Measurements from ENCODE around the gene PTPRU. TPM values are rescaled to one million over a fixed set of nuclear protein-coding genes. Genes with fewer than 3 reads are reported as not detected.

PTPRU gene
- total RNA-seq, 1 experiment from 2014 or later = 41.4 TPM

- no peaks in the 10 kb centered on the region for H3K9me3 ChIP-seq
- POLR2A ChIA-PET = no interaction called here
- intact Hi-C loops (cut with micrococcal nuclease; ENCODE audit: unreplicated experiment) = loop anchor here (1.0 kb wide), 1 partner anchor 11 kb away; no protein-coding TSS in a partner anchor
- BruUV-seq (replicated peaks) = no TSS peak
- no peak for DNase-seq
- no peaks in the 10 kb centered on the region for H3K36me3 ChIP-seq (ENCODE audit: control insufficient read depth, insufficient read depth, low read length)
- H3K4me1 Mint-ChIP-seq (ENCODE audit: low read depth, unreplicated experiment) = no peaks in the 10 kb centered on the region
- CTCF ChIA-PET = no interaction called here
- H3K4me1 ChIP-seq = no peaks in the 10 kb centered on the region
- H3K4me3 Mint-ChIP-seq (ENCODE audit: unreplicated experiment) = no peak overlapping the region
- H3K4me3 ChIP-seq (ENCODE audit: low read depth, low read length) = no peak overlapping the region
- TF ChIP-seq CTCF (IDR thresholded peaks at IDR 0.05; ENCODE audit: insufficient read depth in 1 of 2, low read depth in 1 of 2, low read length in 1 of 2, severe bottlenecking in 1 of 2, unreplicated experiment in 1 of 2) = no peak
- no peaks in the 10 kb centered on the region for H3K36me3 Mint-ChIP-seq (ENCODE audit: insufficient read depth, unreplicated experiment)
- H3K27ac Mint-ChIP-seq (ENCODE audit: unreplicated experiment) = no peak overlapping the region
- peaks cover 10% of the 10 kb centered on the region for H3K27me3 Mint-ChIP-seq (ENCODE audit: insufficient read depth, unreplicated experiment)
- H3K27me3 ChIP-seq (replicated peaks; ENCODE audit: control insufficient read depth, insufficient read depth, low read length) = no peaks in the 10 kb centered on the region
- H3K9me3 Mint-ChIP-seq (ENCODE audit: unreplicated experiment) = no peaks in the 10 kb centered on the region
Measured at GRCh38 chr1:29356663-29357062, 120.3 kb downstream of the PTPRU start.

GRCh38 chr1:29357452-29357851 is 121.1 kb downstream of the PTPRU start:
- intact Hi-C loops (cut with micrococcal nuclease; ENCODE audit: unreplicated experiment) = no loop called here
- Mint-ChIP-seq H3K4me1 (ENCODE audit: low read depth, unreplicated experiment) (no peaks in the 10 kb centered on the region), H3K4me3 (ENCODE audit: unreplicated experiment) (no peak overlapping the region), H3K9me3 (ENCODE audit: unreplicated experiment) (no peaks in the 10 kb centered on the region), H3K36me3 (ENCODE audit: insufficient read depth, unreplicated experiment) (no peaks in the 10 kb centered on the region), H3K27me3 (ENCODE audit: insufficient read depth, unreplicated experiment) (peaks cover 10% of the 10 kb centered on the region), H3K27ac (ENCODE audit: unreplicated experiment) (no peak overlapping the region)
- Histone ChIP-seq H3K4me1 (no peaks in the 10 kb centered on the region), H3K9me3 (no peaks in the 10 kb centered on the region), H3K27me3 (replicated peaks; ENCODE audit: control insufficient read depth, insufficient read depth, low read length) (no peaks in the 10 kb centered on the region), H3K4me3 (ENCODE audit: low read depth, low read length) (no peak overlapping the region), H3K36me3 (ENCODE audit: control insufficient read depth, insufficient read depth, low read length) (no peaks in the 10 kb centered on the region)
- no peak for TF ChIP-seq CTCF (IDR thresholded peaks at IDR 0.05; ENCODE audit: insufficient read depth in 1 of 2, low read depth in 1 of 2, low read length in 1 of 2, severe bottlenecking in 1 of 2, unreplicated experiment in 1 of 2)
- POLR2A ChIA-PET = no interaction called here
- no TSS peak for BruUV-seq (replicated peaks)
- DNase-seq = no peak
- CTCF ChIA-PET = no interaction called here

- CTCF ChIA-PET = no interaction called here
- no peak for DNase-seq
- Mint-ChIP-seq H3K4me3 (ENCODE audit: unreplicated experiment) (no peak overlapping the region), H3K4me1 (ENCODE audit: low read depth, unreplicated experiment) (no peaks in the 10 kb centered on the region), H3K27ac (ENCODE audit: unreplicated experiment) (no peak overlapping the region), H3K9me3 (ENCODE audit: unreplicated experiment) (no peaks in the 10 kb centered on the region), H3K27me3 (ENCODE audit: insufficient read depth, unreplicated experiment) (peaks cover 7% of the 10 kb centered on the region), H3K36me3 (ENCODE audit: insufficient read depth, unreplicated experiment) (no peaks in the 10 kb centered on the region)
- no peak overlapping the region for H3K4me3 ChIP-seq (ENCODE audit: low read depth, low read length)
- no peak for TF ChIP-seq CTCF (IDR thresholded peaks at IDR 0.05; ENCODE audit: insufficient read depth in 1 of 2, low read depth in 1 of 2, low read length in 1 of 2, severe bottlenecking in 1 of 2, unreplicated experiment in 1 of 2)
- H3K4me1 ChIP-seq = no peaks in the 10 kb centered on the region
- H3K36me3 ChIP-seq (ENCODE audit: control insufficient read depth, insufficient read depth, low read length) = no peaks in the 10 kb centered on the region
- BruUV-seq (replicated peaks) = no TSS peak
- POLR2A ChIA-PET = no interaction called here
- intact Hi-C loops (cut with micrococcal nuclease; ENCODE audit: unreplicated experiment) = no loop called here
- H3K9me3 ChIP-seq = no peaks in the 10 kb centered on the region
- no peaks in the 10 kb centered on the region for H3K27me3 ChIP-seq (replicated peaks; ENCODE audit: control insufficient read depth, insufficient read depth, low read length)
Measured at GRCh38 chr1:29358183-29358582, 121.9 kb downstream of the PTPRU start.
